Kidney epithelial cell (primary cell): ENCODE results near the gene TSPAN33. TPM values are rescaled to one million over a fixed set of nuclear protein-coding genes. Genes with fewer than 3 reads are reported as not detected.
A peak's percentile ranks its signal among the peaks of the same experiment; 100 is the strongest.

Experiments
- DNase-seq: peaks from one replicate; pipeline ENCODE4 v3.0.0-alpha.2; 2010; ENCODE audit warnings: low read depth
- H3K27me3 ChIP-seq: 2 replicates; pipeline ENCODE4 v1.6.0; 2011; ENCODE audit warnings: low read length; ENCODE audit not compliant: control insufficient read depth, insufficient read depth
- H3K36me3 ChIP-seq: 2 replicates; pipeline ENCODE4 v1.5.1; 2011; ENCODE audit warnings: low read length; ENCODE audit not compliant: control insufficient read depth, insufficient read depth
- H3K4me3 ChIP-seq: 2 replicates; pipeline ENCODE4 v1.5.1; 2011; ENCODE audit warnings: low read depth, mild to moderate bottlenecking, control low read depth, low read length
- CTCF ChIP-seq: IDR thresholded peaks from 2 replicates; pipeline ENCODE4 v1.5.1; 2011; ENCODE audit warnings: mild to moderate bottlenecking, moderate library complexity, low read length, control low read depth, inconsistent platforms; ENCODE audit not compliant: insufficient read depth, poor library complexity, severe bottlenecking
- total RNA-seq: library from RNA; depleted of rRNA; stranded (reverse); fragments of >200 nt; gene quantifications from 2 replicates; pipeline ENCODE4 v1.2.3, GENCODE V29; 2015

The TSPAN33 gene
- total RNA-seq, 1 donor from 2014 or later, result 18.0 TPM

GRCh38 chr7:129144834-129145668, 544 bp downstream of the TSPAN33 start:
- H3K27me3 ChIP-seq, result peaks cover 15% of the 10 kb centered on the region
- peak overlapping the region; percentile 49 for H3K4me3 ChIP-seq
- no peaks in the 10 kb centered on the region for H3K36me3 ChIP-seq

GRCh38 chr7:129146237-129146979, 1.9 kb downstream of the TSPAN33 start:
- Histone ChIP-seq H3K36me3 (no peaks in the 10 kb centered on the region), H3K27me3 (peaks cover 15% of the 10 kb centered on the region), H3K4me3 (no peak overlapping the region)
- TF ChIP-seq CTCF, result no peak
- no peak for DNase-seq

More at GRCh38 chr7:129144834-129145668, 544 bp downstream of the TSPAN33 start:
- no peak for DNase-seq
- TF ChIP-seq CTCF, result peak; percentile 39

DNA sequence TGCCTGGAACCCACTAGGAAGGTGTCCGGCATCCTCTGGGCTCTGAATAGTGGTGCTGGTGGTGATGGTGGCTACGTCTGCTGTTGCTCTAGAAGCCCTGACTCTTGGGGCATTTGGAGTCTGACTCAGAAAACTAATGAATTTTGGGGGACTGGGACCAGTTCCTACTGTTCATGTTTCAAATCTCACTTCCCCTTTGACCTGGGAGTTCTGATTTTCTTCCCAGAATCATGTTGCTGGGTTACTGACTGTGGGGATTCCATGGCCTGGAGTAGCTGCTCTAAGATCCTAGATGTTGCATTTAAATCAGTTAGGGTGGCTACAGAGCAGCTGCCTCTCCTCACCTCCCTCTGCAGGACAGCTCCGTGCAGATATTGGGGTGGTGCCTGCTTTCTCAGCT, 3.2 kb downstream of the TSPAN33 start:
- Histone ChIP-seq H3K4me3 (no peak overlapping the region), H3K27me3 (peaks cover 14% of the 10 kb centered on the region), H3K36me3 (no peaks in the 10 kb centered on the region)
- no peak for TF ChIP-seq CTCF
- no peak for DNase-seq

DNA sequence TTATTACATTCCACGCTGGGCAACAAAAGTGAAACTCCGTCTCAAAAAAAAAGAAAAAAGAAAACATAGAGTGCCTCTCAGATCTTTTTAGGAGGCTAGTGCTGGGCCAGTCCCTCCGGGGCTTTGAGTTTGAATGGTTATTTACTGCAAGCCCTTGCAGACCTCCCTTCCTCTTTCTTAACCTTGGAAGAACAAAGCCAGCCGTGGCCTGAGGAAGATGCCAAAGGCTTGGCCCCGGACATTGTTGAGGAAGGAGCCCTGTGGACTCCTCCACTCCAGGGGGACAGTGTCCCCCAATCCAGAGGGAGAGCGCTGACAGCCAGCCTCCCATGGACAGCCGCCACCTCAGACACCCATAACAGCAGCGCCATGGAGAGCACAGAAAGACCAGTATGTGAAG, 5.0 kb downstream of the TSPAN33 start:
- Histone ChIP-seq H3K27me3 (no peaks in the 10 kb centered on the region), H3K4me3 (no peak overlapping the region), H3K36me3 (no peaks in the 10 kb centered on the region)
- no peak for DNase-seq
- TF ChIP-seq CTCF, result no peak

DNA sequence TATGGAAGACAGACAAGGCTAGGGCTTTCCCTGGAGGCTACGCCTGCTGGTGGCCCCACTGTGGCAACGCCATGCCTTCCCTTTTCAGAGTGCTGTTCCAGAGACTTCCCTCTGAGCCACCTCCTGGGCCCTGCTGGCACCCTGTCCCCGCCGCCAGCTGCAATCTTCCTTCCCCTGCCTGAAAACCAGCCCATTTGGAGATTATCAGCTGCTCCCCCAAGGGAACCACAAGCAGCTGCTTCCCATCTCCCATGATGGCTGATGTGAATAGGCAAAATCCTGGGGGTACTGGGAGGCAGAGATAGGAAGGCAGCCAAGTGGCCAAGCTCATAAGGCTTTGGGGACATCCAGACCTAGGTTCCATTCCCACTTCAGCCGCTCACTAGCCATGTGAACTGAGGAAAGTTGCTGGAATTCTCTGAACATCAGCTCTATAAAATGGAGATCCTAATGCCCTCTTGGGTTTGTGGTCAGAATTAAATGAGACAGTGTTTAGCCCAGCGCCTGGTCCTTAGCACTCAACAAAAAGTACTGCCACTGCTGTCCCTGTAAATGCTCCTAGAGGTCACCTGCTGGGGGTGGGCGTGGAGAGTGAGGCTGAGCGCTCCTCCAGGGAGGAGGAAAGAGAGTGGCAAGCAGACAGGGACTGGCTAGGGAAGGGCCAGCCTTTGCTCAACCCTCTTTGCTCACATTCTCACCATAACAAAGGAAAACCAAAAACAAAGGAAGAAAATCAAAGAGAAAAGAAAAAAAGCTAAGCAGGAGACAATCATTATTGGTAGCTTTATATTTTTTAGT, 5.9 kb downstream of the TSPAN33 start:
- no peaks in the 10 kb centered on the region for H3K36me3 ChIP-seq
- no peak overlapping the region for H3K4me3 ChIP-seq
- no peaks in the 10 kb centered on the region for H3K27me3 ChIP-seq
- DNase-seq, result no peak
- no peak for TF ChIP-seq CTCF
